Heart left ventricle (tissue), 13 donors: ENCODE results near the gene GSG1L.

Experiments used
- POLR2A ChIP-seq, 2 donors: fragments of 450-650 bp; IDR thresholded peaks; one replicate each; pipeline ENCODE4 v1.6.1; 2017; ENCODE audit warnings: antibody characterized with exemption in 2 of 2, mild to moderate bottlenecking in 2 of 2, moderate library complexity in 2 of 2
- TF ChIP-seq, protein P1 (sequence below), 12 donors: fragments of 200-600 bp; sonication (generic) in 4 of 12; IDR thresholded peaks; one replicate each; pipeline versions ENCODE4 v1.5.0 to v1.8.0; 2018 to 2022; ENCODE audit warnings: antibody characterized with exemption in 12 of 12, mild to moderate bottlenecking in 5 of 12
- donor health status: ischemic (EF 13 %, LVEDD 7.1; RV severe dilation, severe dysfunction).
- donor health status: DM: no; HTN: yes; CAD: no.
- donor health status: DM: no; HTN: no; CAD: no.
- donor health status: ischemic (EF 25% LVEDD 6.9; RV normal size, moderate dysfunction).
- donor health status: ischemic (EF 25% LVEDD 5.7; RV mildly dilated, moderate dysfunction).
- donor health status: ischemic (EF 35%, LVEDD 5.7; RV mildly dilated, moderate dysfunction).
- donor health status: nonischemic (EF 11% LVEDD 7.7; RV severe dilation, severe dysfunction).
- donor health status: DM: yes; HTN: yes; CAD: no.
- donor health status: PGD.
- donor health status: ischemic (EF 29% LVEDD 5.4; RV normal size, mild dysfunction).
- donor health status: nonischemic (EF 23%, LVEDD 6.1; RV moderate dilation, normal function).

DNA sequence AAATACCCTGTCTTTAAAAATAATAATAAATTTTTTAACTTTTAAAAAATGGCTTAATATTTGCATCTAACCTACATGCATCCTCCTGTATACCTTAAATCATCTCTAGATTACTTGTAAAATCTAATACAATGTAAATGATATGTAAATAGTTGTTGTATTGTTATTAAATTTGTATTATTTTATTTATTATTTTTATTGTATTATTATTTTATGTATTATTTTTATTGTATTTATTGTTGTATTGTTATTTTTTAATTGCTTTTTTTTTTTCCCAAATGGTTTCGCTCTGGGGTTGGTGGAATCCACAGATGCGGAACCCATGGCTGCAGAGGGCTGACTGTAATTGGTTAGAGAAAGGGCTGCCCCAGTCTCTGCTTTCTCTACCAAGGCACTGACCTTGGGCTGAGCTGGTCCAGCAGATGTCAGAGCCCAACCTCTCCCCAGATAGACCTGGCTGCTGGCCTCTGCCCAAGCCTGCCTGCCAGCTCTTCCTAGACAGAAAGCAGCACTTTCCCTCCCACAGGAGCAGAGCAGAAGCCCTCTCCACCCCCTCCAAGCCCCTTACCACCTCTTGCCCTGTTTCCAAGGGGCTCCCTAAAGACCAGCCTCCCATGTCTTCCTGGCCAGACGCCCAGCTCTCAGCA is 183.8 kb downstream of the GSG1L start:
- TF ChIP-seq, protein P1, sequence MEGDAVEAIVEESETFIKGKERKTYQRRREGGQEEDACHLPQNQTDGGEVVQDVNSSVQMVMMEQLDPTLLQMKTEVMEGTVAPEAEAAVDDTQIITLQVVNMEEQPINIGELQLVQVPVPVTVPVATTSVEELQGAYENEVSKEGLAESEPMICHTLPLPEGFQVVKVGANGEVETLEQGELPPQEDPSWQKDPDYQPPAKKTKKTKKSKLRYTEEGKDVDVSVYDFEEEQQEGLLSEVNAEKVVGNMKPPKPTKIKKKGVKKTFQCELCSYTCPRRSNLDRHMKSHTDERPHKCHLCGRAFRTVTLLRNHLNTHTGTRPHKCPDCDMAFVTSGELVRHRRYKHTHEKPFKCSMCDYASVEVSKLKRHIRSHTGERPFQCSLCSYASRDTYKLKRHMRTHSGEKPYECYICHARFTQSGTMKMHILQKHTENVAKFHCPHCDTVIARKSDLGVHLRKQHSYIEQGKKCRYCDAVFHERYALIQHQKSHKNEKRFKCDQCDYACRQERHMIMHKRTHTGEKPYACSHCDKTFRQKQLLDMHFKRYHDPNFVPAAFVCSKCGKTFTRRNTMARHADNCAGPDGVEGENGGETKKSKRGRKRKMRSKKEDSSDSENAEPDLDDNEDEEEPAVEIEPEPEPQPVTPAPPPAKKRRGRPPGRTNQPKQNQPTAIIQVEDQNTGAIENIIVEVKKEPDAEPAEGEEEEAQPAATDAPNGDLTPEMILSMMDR (IDR thresholded peaks at IDR 0.05): no peak
- TF ChIP-seq POLR2A (IDR thresholded peaks at IDR 0.05): no peak
